Activated T-cell treated with anti-CD3 and anti-CD28 coated beads, Interleukin-2, amount 50 U/mL, for 24 hours (primary cell): Measurements from ENCODE around the gene ZNF562.
A peak's percentile ranks its signal among the peaks of the same experiment; 100 is the strongest.
"Not testable (repeated sequence)": the region's sequence is repeated elsewhere in the genome, so short reads cannot be mapped to it uniquely, and the experiment has no call there.

Experiments
- DNase-seq: peaks from one replicate; pipeline ENCODE4 v3.0.0-alpha.2; 2020
- H3K27ac Mint-ChIP-seq: 2 replicates; pipeline ENCODE4 v1.8.0; 2020; ENCODE audit warnings: mild to moderate bottlenecking, mixed read lengths
- H3K27me3 Mint-ChIP-seq: 2 replicates; pipeline ENCODE4 v1.8.0; 2020; ENCODE audit warnings: mixed read lengths
- H3K36me3 Mint-ChIP-seq: 2 replicates; pipeline ENCODE4 v1.8.0; 2020; ENCODE audit warnings: low read depth, mixed read lengths
- H3K4me1 Mint-ChIP-seq: 2 replicates; pipeline ENCODE4 v1.8.0; 2020; ENCODE audit warnings: low read depth, mixed read lengths
- H3K4me3 Mint-ChIP-seq: 2 replicates; pipeline ENCODE4 v1.8.0; 2020; ENCODE audit warnings: mild to moderate bottlenecking, moderate library complexity, mixed read lengths
- H3K9me3 Mint-ChIP-seq: 2 replicates; pipeline ENCODE4 v1.8.0; 2020; ENCODE audit warnings: mixed read lengths

ZNF562 gene

GRCh38 chr19:9674663-9675357 is at the start of gene ZNF562:
ZNF562 (minus strand) TSS chr19:9675100; CDS start chr19:9660744, 14,356 bp downstream.
- peak within 1 kb of the TSS; percentile 93 for H3K4me3 Mint-ChIP-seq
- H3K27ac Mint-ChIP-seq = peak within 1 kb of the TSS; percentile 99
- peaks cover 33% of the 10 kb centered on the region for H3K9me3 Mint-ChIP-seq
- no peaks in the 10 kb centered on the region for H3K27me3 Mint-ChIP-seq
- peaks cover 31% of the 10 kb centered on the region for H3K4me1 Mint-ChIP-seq
- DNase-seq = peak; percentile 90
- peaks cover 54% of the 10 kb centered on the region for H3K36me3 Mint-ChIP-seq

- no peak overlapping the region for H3K27ac Mint-ChIP-seq
- peaks cover 6% of the 10 kb centered on the region for H3K4me1 Mint-ChIP-seq
- no peaks in the 10 kb centered on the region for H3K36me3 Mint-ChIP-seq
- peaks cover 31% of the 10 kb centered on the region for H3K9me3 Mint-ChIP-seq
- H3K27me3 Mint-ChIP-seq = no peaks in the 10 kb centered on the region
- no peak for DNase-seq
- no peak overlapping the region for H3K4me3 Mint-ChIP-seq
Measured at GRCh38 chr19:9724157-9724556, 49.3 kb upstream of the ZNF562 start.

- peaks cover 6% of the 10 kb centered on the region for H3K4me1 Mint-ChIP-seq
- DNase-seq = no peak
- peaks cover 31% of the 10 kb centered on the region for H3K9me3 Mint-ChIP-seq
- H3K4me3 Mint-ChIP-seq = no peak overlapping the region
- H3K27ac Mint-ChIP-seq = no peak overlapping the region
- no peaks in the 10 kb centered on the region for H3K27me3 Mint-ChIP-seq
- H3K36me3 Mint-ChIP-seq = no peaks in the 10 kb centered on the region
Measured at GRCh38 chr19:9721861-9722260, 47.0 kb upstream of the ZNF562 start.

DNA sequence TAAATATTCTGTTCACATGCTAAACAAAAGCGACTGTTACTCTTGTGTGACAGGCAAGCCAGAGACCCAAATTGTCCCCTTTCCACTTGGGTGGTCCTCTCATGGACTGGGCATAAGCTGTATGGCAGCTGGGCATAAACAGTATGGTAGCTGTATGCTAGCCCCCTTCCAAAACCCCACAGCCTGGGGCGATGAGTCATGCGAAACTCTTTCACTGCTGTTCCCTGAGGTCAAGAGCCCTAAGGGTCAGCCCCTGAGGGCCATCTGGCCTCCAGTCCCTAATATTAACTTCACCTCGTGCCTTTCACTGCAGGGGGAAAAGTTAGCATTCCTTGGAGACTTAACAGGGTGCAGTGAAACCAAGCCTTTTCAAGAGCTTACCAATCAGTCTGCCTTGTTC is 45.6 kb upstream of the ZNF562 start:
- Mint-ChIP-seq H3K4me3 (no peak overlapping the region), H3K9me3 (peaks cover 24% of the 10 kb centered on the region), H3K27ac (no peak overlapping the region), H3K27me3 (no peaks in the 10 kb centered on the region), H3K4me1 (peaks cover 6% of the 10 kb centered on the region), H3K36me3 (no peaks in the 10 kb centered on the region)
- DNase-seq = no peak

- DNase-seq = no peak
- Mint-ChIP-seq H3K27me3 (peaks cover 7% of the 10 kb centered on the region), H3K4me3 (no peak overlapping the region), H3K4me1 (no peaks in the 10 kb centered on the region), H3K9me3 (peaks cover 40% of the 10 kb centered on the region), H3K27ac (no peak overlapping the region), H3K36me3 (peaks cover 2% of the 10 kb centered on the region)
Measured at GRCh38 chr19:9711815-9712214, 36.9 kb upstream of the ZNF562 start.

- Mint-ChIP-seq H3K27me3 (peaks cover 7% of the 10 kb centered on the region), H3K4me3 (no peak overlapping the region), H3K9me3 (peaks cover 40% of the 10 kb centered on the region), H3K4me1 (no peaks in the 10 kb centered on the region), H3K27ac (no peak overlapping the region), H3K36me3 (peaks cover 2% of the 10 kb centered on the region)
- DNase-seq = no peak
Measured at GRCh38 chr19:9709305-9709704, 34.4 kb upstream of the ZNF562 start.

- no peak overlapping the region for H3K27ac Mint-ChIP-seq
- DNase-seq = no peak
- peaks cover 13% of the 10 kb centered on the region for H3K9me3 Mint-ChIP-seq
- no peak overlapping the region for H3K4me3 Mint-ChIP-seq
- H3K36me3 Mint-ChIP-seq = peaks cover 2% of the 10 kb centered on the region
- H3K27me3 Mint-ChIP-seq = peaks cover 3% of the 10 kb centered on the region
- H3K4me1 Mint-ChIP-seq = peaks cover 5% of the 10 kb centered on the region
Measured at GRCh38 chr19:9705836-9706235, 30.9 kb upstream of the ZNF562 start.

- Mint-ChIP-seq H3K27me3 (peaks cover 1% of the 10 kb centered on the region), H3K27ac (no peak overlapping the region), H3K4me1 (peaks cover 5% of the 10 kb centered on the region), H3K4me3 (no peak overlapping the region), H3K36me3 (no peaks in the 10 kb centered on the region), H3K9me3 (peaks cover 16% of the 10 kb centered on the region)
- DNase-seq = no peak
Measured at GRCh38 chr19:9702186-9702585, 27.3 kb upstream of the ZNF562 start.

DNA sequence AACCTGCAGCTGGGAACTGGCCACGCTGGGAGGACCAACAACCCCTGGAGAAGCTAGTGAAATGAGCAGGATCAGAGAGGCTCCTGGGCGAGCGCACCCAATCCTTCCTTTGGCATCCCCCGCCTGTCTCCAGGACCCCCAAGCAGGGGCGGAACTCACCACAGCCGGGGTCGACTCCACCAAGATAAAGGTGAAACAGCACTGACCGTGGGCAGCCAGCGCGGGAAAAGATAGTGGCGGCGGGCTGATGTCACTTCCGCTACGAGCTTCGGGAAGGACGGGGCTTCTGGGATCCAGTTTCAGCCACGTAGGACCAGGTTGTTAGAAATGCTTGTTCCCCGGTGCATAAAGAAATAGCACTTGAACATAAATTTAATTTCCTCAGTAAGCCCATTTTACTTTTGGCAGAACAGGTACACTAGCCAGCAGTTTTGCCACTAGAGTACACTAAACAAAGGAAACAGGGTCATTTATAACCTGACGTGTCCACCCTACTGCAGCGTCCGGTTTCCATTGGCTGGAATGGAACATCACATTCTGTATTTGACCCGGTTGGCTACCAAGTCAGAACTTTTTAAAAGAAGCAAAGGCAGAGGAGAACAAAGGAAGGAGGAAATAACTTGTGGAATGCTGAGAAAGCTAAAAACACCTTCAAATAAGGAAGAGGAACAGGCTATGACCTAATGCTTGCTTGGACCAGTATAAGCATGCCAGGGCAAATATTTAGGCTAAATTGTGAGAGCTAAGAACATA is 25.5 kb upstream of the ZNF562 start:
- H3K9me3 Mint-ChIP-seq = peaks cover 16% of the 10 kb centered on the region
- no peaks in the 10 kb centered on the region for H3K36me3 Mint-ChIP-seq
- no peak for DNase-seq
- peaks cover 5% of the 10 kb centered on the region for H3K4me1 Mint-ChIP-seq
- no peak overlapping the region for H3K4me3 Mint-ChIP-seq
- peaks cover 4% of the 10 kb centered on the region for H3K27me3 Mint-ChIP-seq
- H3K27ac Mint-ChIP-seq = no peak overlapping the region

DNA sequence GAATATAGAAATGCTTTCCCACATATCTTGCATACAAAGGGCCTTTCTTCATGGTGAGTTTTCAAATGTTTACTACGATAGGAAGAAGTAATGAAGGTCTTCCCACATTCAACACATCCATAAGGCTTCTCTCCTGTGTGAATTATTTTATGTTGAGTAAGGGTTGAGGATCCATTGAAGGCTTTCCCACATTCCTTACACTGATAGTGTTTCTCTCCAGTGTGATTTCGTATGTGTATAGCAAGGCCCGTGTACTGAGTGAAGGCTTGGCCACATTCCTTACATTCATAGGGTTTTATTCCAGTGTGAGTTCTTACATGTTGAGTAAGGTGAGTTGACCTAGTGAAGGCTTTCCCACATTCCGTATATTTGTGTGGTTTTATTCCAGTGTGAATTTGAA is 15.4 kb upstream of the ZNF562 start:
- H3K4me1 Mint-ChIP-seq, H3K36me3 Mint-ChIP-seq, DNase-seq, H3K4me3 Mint-ChIP-seq, H3K27me3 Mint-ChIP-seq, H3K27ac Mint-ChIP-seq: not testable (repeated sequence)
- H3K9me3 Mint-ChIP-seq = peaks cover 27% of the 10 kb centered on the region

DNA sequence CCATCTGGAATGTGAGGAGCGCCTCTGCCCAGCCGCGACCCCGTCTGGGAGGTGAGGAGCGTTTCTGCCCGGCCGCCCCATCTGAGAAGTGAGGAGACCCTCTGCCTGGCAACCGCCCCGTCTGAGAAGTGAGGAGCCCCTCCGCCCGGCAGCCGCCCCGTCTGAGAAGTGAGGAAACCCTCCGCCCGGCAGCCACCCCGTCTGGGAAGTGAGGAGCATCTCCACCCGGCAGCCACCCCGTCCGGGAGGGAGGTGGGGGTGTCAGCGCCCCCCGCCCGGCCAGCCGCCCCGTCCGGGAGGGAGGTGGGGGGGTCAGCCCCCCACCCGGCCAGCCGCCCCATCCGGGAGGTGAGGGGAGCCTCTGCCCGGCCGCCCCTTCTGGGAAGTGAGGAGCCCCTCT is 5.1 kb upstream of the ZNF562 start:
- H3K4me3 Mint-ChIP-seq, H3K27me3 Mint-ChIP-seq, DNase-seq, H3K4me1 Mint-ChIP-seq, H3K27ac Mint-ChIP-seq, H3K36me3 Mint-ChIP-seq: not testable (repeated sequence)
- H3K9me3 Mint-ChIP-seq = peaks cover 11% of the 10 kb centered on the region

DNA sequence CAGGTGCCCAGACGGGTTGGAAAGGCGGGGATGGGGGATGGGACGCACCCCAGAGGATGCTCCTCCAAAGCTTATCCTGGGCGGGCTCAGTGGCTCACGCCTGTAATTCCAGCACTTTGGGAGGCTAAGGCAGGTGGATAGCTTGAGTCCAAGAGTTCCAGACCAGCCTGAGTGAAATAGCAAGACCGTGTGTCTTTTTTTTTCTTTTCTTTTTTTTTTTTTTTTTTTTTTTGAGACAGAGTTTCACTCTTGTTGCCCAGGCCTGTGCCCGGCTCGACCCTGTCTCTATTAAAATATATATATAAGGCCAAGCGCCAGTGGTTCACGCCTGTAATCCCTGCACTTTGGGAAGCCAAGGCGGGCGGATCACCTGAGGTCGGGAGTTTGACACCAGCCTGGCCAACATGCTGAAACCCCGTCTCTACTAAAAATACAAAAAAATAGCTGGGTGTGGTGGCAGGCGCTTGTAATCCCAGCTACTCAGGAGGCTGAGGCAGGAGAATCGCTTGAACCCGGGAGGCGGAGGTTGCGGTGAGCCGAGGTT is 530 bp upstream of the ZNF562 start:
- Mint-ChIP-seq H3K4me1 (peaks cover 29% of the 10 kb centered on the region), H3K36me3 (peaks cover 48% of the 10 kb centered on the region), H3K9me3 (peaks cover 31% of the 10 kb centered on the region), H3K4me3 (peak overlapping the region; percentile 93), H3K27ac (peak overlapping the region; percentile 99)
- H3K27me3 Mint-ChIP-seq = not testable (repeated sequence)
- peak; percentile 29 for DNase-seq

GRCh38 chr19:9673912-9674662 is 813 bp downstream of the ZNF562 start:
- peak overlapping the region; percentile 93 for H3K4me3 Mint-ChIP-seq
- H3K36me3 Mint-ChIP-seq = peaks cover 61% of the 10 kb centered on the region
- no peaks in the 10 kb centered on the region for H3K27me3 Mint-ChIP-seq
- H3K27ac Mint-ChIP-seq = peak overlapping the region; percentile 99
- peaks cover 37% of the 10 kb centered on the region for H3K9me3 Mint-ChIP-seq
- H3K4me1 Mint-ChIP-seq = peaks cover 38% of the 10 kb centered on the region
- DNase-seq = peak; percentile 74

DNA sequence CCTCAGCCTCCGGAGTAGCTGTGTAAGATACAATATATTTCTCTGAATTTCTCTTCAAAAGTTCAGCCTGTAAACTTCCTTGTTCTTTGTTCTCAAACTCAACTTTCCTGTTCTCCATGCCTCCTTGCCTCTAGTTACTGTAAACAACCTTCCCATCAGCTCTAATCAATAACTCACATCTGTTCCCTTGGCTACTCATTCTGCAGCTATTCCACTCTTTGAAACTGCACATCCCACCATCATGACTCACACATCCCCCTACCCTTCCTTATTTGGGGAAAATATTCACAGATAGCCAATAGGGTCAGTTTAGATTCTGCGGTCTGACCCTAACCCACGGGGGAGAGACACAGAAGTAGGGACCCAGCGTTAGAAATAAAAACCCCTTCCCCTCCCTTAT is 2.0 kb downstream of the ZNF562 start:
- peaks cover 44% of the 10 kb centered on the region for H3K4me1 Mint-ChIP-seq
- H3K4me3 Mint-ChIP-seq = peak overlapping the region; percentile 41
- H3K27me3 Mint-ChIP-seq = no peaks in the 10 kb centered on the region
- peaks cover 73% of the 10 kb centered on the region for H3K36me3 Mint-ChIP-seq
- DNase-seq = no peak
- peak overlapping the region; percentile 44 for H3K27ac Mint-ChIP-seq
- H3K9me3 Mint-ChIP-seq = peaks cover 45% of the 10 kb centered on the region
